ENCODE measurements around the gene WDR46. TPM values are rescaled to one million over a fixed set of nuclear protein-coding genes. Genes with fewer than 3 reads are reported as not detected.

WDR46 gene
- total RNA-seq, 1 donor from 2014 or later, result 31.1 TPM

- H3K27me3 ChIP-seq, result no peaks in the 10 kb centered on the region
- H3K9me3 ChIP-seq (ENCODE audit: low read depth), result no peaks in the 10 kb centered on the region
- H3K27ac ChIP-seq, result no peak overlapping the region
- Mint-ChIP-seq H3K36me3 (peaks cover 28% of the 10 kb centered on the region), H3K27me3 (ENCODE audit: insufficient read depth, low read depth) (peaks cover 6% of the 10 kb centered on the region), H3K9me3 (no peaks in the 10 kb centered on the region), H3K4me3 (peak overlapping the region; percentile 100), H3K27ac (no peak overlapping the region), H3K4me1 (peaks cover 55% of the 10 kb centered on the region)
- H2AFZ ChIP-seq (replicated peaks), result no peak overlapping the region
- no peak for TF ChIP-seq EZH2phosphoT487 (IDR thresholded peaks at IDR 0.05)
- no peak for TF ChIP-seq CTCF (IDR thresholded peaks at IDR 0.05)
- TF ChIP-seq EZH2 (IDR thresholded peaks at IDR 0.05), result no peak
- peaks cover 8% of the 10 kb centered on the region for H3K36me3 ChIP-seq
- peak overlapping the region; percentile 25 for H3K9ac ChIP-seq
- H3K4me2 ChIP-seq, result peak overlapping the region; percentile 98
- H4K20me1 ChIP-seq (ENCODE audit: low read depth), result peaks cover 68% of the 10 kb centered on the region
- peaks cover 42% of the 10 kb centered on the region for H3K4me1 ChIP-seq
- no peak for DNase-seq (ENCODE audit: low spot score)
- H3K79me2 ChIP-seq (ENCODE audit: low read depth), result peaks cover 52% of the 10 kb centered on the region
- H3F3A ChIP-seq (ENCODE audit: low read depth), result peaks cover 69% of the 10 kb centered on the region
- H3K4me3 ChIP-seq, result peak overlapping the region; percentile 83
Measured at GRCh38 chr6:33273924-33274902, 14.8 kb downstream of the WDR46 start.

- H3K9me3 ChIP-seq (ENCODE audit: low read depth), result no peaks in the 10 kb centered on the region
- peak overlapping the region; percentile 94 for H3K9ac ChIP-seq
- H3K4me1 Mint-ChIP-seq, result peaks cover 55% of the 10 kb centered on the region
- no peak overlapping the region for H2AFZ ChIP-seq (replicated peaks)
- H3K9me3 Mint-ChIP-seq, result no peaks in the 10 kb centered on the region
- peaks cover 6% of the 10 kb centered on the region for H3K27me3 Mint-ChIP-seq (ENCODE audit: insufficient read depth, low read depth)
- peak overlapping the region; percentile 100 for H3K4me3 Mint-ChIP-seq
- peak overlapping the region; percentile 83 for H3K4me3 ChIP-seq
- H3F3A ChIP-seq (ENCODE audit: low read depth), result peaks cover 65% of the 10 kb centered on the region
- no peaks in the 10 kb centered on the region for H3K27me3 ChIP-seq
- H3K36me3 Mint-ChIP-seq, result peaks cover 28% of the 10 kb centered on the region
- peaks cover 52% of the 10 kb centered on the region for H3K79me2 ChIP-seq (ENCODE audit: low read depth)
- no peak for TF ChIP-seq EZH2phosphoT487 (IDR thresholded peaks at IDR 0.05)
- TF ChIP-seq CTCF (IDR thresholded peaks at IDR 0.05), result no peak
- TF ChIP-seq EZH2 (IDR thresholded peaks at IDR 0.05), result no peak
- DNase-seq (ENCODE audit: low spot score), result no peak
- no peak overlapping the region for H3K27ac Mint-ChIP-seq
- no peak overlapping the region for H3K27ac ChIP-seq
- H3K4me2 ChIP-seq, result peak overlapping the region; percentile 98
- H4K20me1 ChIP-seq (ENCODE audit: low read depth), result peaks cover 62% of the 10 kb centered on the region
- peaks cover 42% of the 10 kb centered on the region for H3K4me1 ChIP-seq
- peaks cover 8% of the 10 kb centered on the region for H3K36me3 ChIP-seq
Measured at GRCh38 chr6:33273129-33273923, 15.7 kb downstream of the WDR46 start.

- no peaks in the 10 kb centered on the region for H3K9me3 ChIP-seq (ENCODE audit: low read depth)
- peaks cover 35% of the 10 kb centered on the region for H3K36me3 Mint-ChIP-seq
- peaks cover 8% of the 10 kb centered on the region for H3K36me3 ChIP-seq
- peak overlapping the region; percentile 94 for H3K9ac ChIP-seq
- H3K4me3 ChIP-seq, result peak overlapping the region; percentile 83
- peaks cover 42% of the 10 kb centered on the region for H3K4me1 ChIP-seq
- peaks cover 6% of the 10 kb centered on the region for H3K27me3 Mint-ChIP-seq (ENCODE audit: insufficient read depth, low read depth)
- no peaks in the 10 kb centered on the region for H3K27me3 ChIP-seq
- peak overlapping the region; percentile 100 for H3K27ac Mint-ChIP-seq
- DNase-seq (ENCODE audit: low spot score), result no peak
- peak overlapping the region; percentile 7 for H2AFZ ChIP-seq (replicated peaks)
- H3K4me3 Mint-ChIP-seq, result peak overlapping the region; percentile 100
- H3K4me2 ChIP-seq, result peak overlapping the region; percentile 98
- peak overlapping the region; percentile 74 for H3K27ac ChIP-seq
- peaks cover 52% of the 10 kb centered on the region for H3K79me2 ChIP-seq (ENCODE audit: low read depth)
- H3K9me3 Mint-ChIP-seq, result no peaks in the 10 kb centered on the region
- TF ChIP-seq EZH2phosphoT487 (IDR thresholded peaks at IDR 0.05) (no peak), CTCF (IDR thresholded peaks at IDR 0.05) (no peak), EZH2 (IDR thresholded peaks at IDR 0.05) (no peak)
- peaks cover 56% of the 10 kb centered on the region for H3F3A ChIP-seq (ENCODE audit: low read depth)
- H3K4me1 Mint-ChIP-seq, result peaks cover 52% of the 10 kb centered on the region
- peaks cover 53% of the 10 kb centered on the region for H4K20me1 ChIP-seq (ENCODE audit: low read depth)
Measured at GRCh38 chr6:33272275-33273128, 16.5 kb downstream of the WDR46 start.

All from neural progenitor cell (in vitro differentiated cells).